Stomach smooth muscle (tissue), 2 donors: ENCODE data around the gene SOBP.

ENCODE experiments used
- H3K27ac ChIP-seq: one replicate; pipeline ENCODE4 v1.7.0; 2013; ENCODE audit warnings: mild to moderate bottlenecking, low read length, inconsistent platforms
- H3K27me3 ChIP-seq, 2 donors: one replicate each; pipeline ENCODE4 v1.7.0; 2013; ENCODE audit warnings: low read length in 2 of 2; ENCODE audit not compliant: insufficient read depth in 2 of 2, control insufficient read depth in 1 of 2
- H3K36me3 ChIP-seq, 2 donors: one replicate each; pipeline ENCODE4 v1.7.0; 2013; ENCODE audit warnings: low read length in 2 of 2; ENCODE audit not compliant: control insufficient read depth in 2 of 2, insufficient read depth in 2 of 2
- H3K4me1 ChIP-seq: one replicate; pipeline ENCODE4 v1.7.0; 2013; ENCODE audit warnings: low read length; ENCODE audit not compliant: control insufficient read depth, insufficient read depth
- H3K4me3 ChIP-seq, 2 donors: one replicate each; pipeline ENCODE4 v1.7.0; 2013; ENCODE audit warnings: low read length in 2 of 2
- H3K9ac ChIP-seq, 2 donors: one replicate each; pipeline ENCODE4 v1.7.0; 2013; ENCODE audit warnings: low read length in 2 of 2, mild to moderate bottlenecking in 1 of 2
- H3K9me3 ChIP-seq, 2 donors: one replicate each; pipeline ENCODE4 v1.7.0; 2013; ENCODE audit warnings: low read length in 2 of 2; ENCODE audit not compliant: control insufficient read depth in 2 of 2
- donor health status: healthy.
- donor health status: Pancreatic carcinoma.

The SOBP gene

GRCh38 chr6:107617341-107617932 is 127.5 kb downstream of the SOBP start:
- Histone ChIP-seq H3K27ac (no peak overlapping the region), H3K9me3 (no peaks in the 10 kb centered on the region), H3K9ac (no peak overlapping the region), H3K4me3 (no peak overlapping the region), H3K27me3 (no peaks in the 10 kb centered on the region), H3K4me1 (no peaks in the 10 kb centered on the region), H3K36me3 (no peaks in the 10 kb centered on the region)

DNA sequence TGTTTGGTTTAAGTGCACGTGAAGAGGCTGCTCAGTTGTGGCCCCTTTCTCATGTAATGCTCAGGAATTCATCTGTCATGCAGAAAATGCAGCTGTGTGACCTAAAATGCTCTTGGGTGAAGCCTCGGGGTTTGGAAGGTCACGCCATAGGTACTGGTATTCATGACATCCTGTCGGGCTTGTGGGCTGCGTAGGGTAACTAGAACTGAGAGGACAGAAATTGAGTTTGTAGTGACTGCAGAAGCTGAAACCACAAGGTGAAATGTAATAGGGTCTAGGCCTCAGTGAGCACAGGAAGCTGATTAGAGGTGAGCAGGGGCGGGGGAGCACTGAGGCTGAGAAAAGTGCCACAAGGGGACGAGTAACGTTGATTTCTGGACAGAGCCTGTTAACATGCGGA is 128.8 kb downstream of the SOBP start:
- Histone ChIP-seq H3K4me1 (no peaks in the 10 kb centered on the region), H3K4me3 (no peak overlapping the region), H3K9me3 (no peaks in the 10 kb centered on the region), H3K9ac (no peak overlapping the region), H3K27ac (no peak overlapping the region), H3K27me3 (no peaks in the 10 kb centered on the region), H3K36me3 (no peaks in the 10 kb centered on the region)

DNA sequence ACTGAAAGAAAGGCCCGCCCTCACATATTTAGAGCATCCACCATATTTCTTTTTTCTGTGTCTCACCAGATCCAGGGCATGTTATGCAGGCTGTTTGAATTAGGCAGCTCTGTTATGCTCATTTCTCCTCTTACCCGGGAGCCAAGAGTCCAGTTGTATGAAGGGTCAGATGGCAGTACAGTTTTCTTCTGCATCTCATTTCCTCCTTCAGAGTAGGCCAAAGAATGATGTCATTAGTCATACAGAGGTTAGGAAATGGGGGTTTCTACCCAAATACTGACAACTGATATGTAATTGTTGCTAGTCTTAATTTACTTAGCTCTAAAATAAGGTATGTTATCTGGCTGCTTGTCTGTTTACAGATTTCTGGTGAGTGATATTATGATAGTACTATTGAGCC is 130.8 kb downstream of the SOBP start:
- Histone ChIP-seq H3K36me3 (no peaks in the 10 kb centered on the region), H3K9ac (no peak overlapping the region), H3K27ac (no peak overlapping the region), H3K9me3 (no peaks in the 10 kb centered on the region), H3K4me3 (no peak overlapping the region), H3K4me1 (no peaks in the 10 kb centered on the region), H3K27me3 (no peaks in the 10 kb centered on the region)

DNA sequence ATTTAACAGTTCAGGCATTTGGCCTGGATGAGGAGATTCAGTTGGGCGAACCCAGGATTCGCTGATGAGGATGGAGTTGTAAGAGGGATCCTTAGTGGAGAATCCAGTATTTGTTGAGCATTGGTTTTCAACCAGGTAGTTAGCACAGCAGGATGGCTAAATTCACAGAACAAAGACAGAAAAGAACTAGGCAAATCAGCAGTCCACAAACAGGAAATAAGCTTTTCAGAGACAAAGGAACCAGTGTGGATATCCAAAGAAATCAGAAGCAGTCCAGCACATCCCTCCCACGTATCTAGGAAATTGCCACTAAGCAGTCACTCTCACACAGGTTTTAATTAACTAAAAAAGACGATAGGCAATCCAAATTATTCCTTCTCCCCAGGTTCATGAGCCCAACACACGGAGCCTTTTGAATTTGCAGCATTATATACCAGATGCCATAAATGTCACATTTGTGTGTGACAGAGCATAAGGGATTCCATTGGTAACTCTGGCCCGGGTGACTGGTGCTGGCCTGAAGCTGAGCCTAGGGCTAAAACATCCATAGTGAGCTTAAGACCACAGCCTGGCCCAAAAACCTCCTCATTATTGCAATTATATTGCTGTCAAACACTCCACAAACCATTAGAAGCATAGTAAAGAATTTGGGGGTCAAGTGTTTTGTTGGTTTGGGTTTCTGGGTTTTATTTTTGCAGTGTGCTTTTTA is 131.5 kb downstream of the SOBP start:
- H3K36me3 ChIP-seq = no peaks in the 10 kb centered on the region
- no peak overlapping the region for H3K4me3 ChIP-seq
- H3K4me1 ChIP-seq = no peaks in the 10 kb centered on the region
- no peaks in the 10 kb centered on the region for H3K9me3 ChIP-seq
- H3K27ac ChIP-seq = no peak overlapping the region
- no peaks in the 10 kb centered on the region for H3K27me3 ChIP-seq
- H3K9ac ChIP-seq = no peak overlapping the region

DNA sequence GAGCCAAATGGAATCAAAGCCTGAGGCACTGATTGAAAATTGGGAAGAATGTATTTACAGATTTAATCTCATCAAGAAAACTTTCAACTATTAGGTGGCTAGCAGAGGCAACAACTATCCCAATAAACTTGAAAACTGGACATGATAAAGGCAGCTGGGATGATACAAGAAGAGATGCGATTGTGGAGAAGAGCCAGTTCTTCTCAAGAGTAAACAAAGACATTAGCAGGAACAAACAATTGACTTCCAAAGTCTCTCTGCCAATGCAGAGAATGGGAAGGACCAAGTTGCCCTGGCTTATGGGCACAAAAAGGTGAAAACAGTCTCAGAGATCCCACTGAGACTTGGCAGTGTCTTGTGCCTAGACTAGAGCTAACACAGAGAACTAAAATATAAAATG is 132.4 kb downstream of the SOBP start:
- Histone ChIP-seq H3K27me3 (no peaks in the 10 kb centered on the region), H3K4me3 (no peak overlapping the region), H3K4me1 (no peaks in the 10 kb centered on the region), H3K9me3 (no peaks in the 10 kb centered on the region), H3K9ac (no peak overlapping the region), H3K27ac (no peak overlapping the region), H3K36me3 (no peaks in the 10 kb centered on the region)

GRCh38 chr6:107624050-107624449 is 134.1 kb downstream of the SOBP start:
- H3K4me1 ChIP-seq = peaks cover 7% of the 10 kb centered on the region
- no peak overlapping the region for H3K9ac ChIP-seq

DNA sequence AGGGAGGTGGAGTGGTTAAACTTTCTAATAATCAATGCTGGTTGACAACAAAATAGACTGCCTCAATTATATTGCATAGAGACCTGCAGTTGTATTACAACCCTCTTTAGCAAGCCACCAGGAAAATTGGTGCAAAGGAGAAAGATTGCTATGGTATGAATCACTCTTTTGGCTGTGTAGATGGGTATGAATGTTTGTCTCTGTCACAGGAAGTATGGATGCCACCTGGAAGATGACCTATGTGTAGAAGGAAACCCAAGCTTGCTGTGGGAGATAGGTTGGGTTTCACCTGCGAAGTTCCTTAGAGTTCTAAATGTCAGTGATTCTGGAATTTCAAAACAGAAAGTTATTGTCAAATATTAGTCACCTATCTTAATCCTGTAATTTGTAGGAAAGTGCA is 134.6 kb downstream of the SOBP start:
- Histone ChIP-seq H3K27me3 (no peaks in the 10 kb centered on the region), H3K27ac (no peak overlapping the region), H3K9me3 (no peaks in the 10 kb centered on the region), H3K4me3 (no peak overlapping the region), H3K9ac (no peak overlapping the region), H3K4me1 (peaks cover 11% of the 10 kb centered on the region), H3K36me3 (no peaks in the 10 kb centered on the region)

More at GRCh38 chr6:107624050-107624449, 134.1 kb downstream of the SOBP start:
- Histone ChIP-seq H3K36me3 (no peaks in the 10 kb centered on the region), H3K9me3 (no peaks in the 10 kb centered on the region), H3K4me3 (no peak overlapping the region), H3K27me3 (no peaks in the 10 kb centered on the region), H3K27ac (no peak overlapping the region)

DNA sequence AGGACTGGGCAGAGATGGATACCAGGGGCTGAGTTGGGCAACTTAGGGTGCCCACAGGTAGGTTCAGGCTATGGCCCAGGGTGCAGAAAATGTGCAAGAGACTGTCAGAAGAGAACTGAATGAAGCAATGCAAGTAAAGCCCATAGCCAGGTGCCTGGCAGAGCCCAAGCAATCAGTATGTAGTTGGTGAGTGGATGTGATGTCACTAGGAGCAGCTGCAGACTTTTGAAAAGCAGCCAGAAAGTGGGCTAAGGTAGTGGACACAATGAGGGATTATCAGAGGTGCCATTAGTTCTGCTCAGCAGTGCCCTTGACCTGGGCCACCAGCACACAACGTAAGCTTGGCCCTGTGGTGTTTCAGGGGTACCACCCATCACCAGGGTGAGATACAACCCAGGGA is 135.3 kb downstream of the SOBP start:
- no peaks in the 10 kb centered on the region for H3K27me3 ChIP-seq
- H3K36me3 ChIP-seq = no peaks in the 10 kb centered on the region
- no peaks in the 10 kb centered on the region for H3K9me3 ChIP-seq
- no peak overlapping the region for H3K27ac ChIP-seq
- H3K4me1 ChIP-seq = peaks cover 12% of the 10 kb centered on the region
- H3K9ac ChIP-seq = no peak overlapping the region
- H3K4me3 ChIP-seq = no peak overlapping the region

DNA sequence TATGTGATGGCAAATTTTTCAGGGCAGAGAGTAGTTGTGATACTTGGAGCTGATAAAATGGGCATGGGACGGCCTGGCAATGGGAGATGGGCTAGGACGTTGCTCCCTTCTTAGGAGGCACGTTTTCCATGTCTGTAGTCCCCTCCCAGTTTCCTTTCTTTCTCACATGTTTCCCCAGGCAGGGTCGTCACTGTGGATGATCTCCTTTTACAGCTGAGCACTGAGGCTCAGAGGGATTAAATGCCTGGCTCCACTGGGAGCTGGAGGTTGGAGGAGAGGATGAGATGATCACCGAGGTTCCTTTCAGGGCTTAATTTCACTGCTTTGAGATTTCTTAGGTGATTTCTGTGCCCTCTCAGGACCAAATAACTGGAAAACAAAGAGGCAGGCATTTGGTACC is 136.7 kb downstream of the SOBP start:
- H3K4me3 ChIP-seq = no peak overlapping the region
- H3K27me3 ChIP-seq = no peaks in the 10 kb centered on the region
- H3K27ac ChIP-seq = no peak overlapping the region
- H3K9me3 ChIP-seq = no peaks in the 10 kb centered on the region
- H3K36me3 ChIP-seq = no peaks in the 10 kb centered on the region
- H3K4me1 ChIP-seq = peaks cover 12% of the 10 kb centered on the region
- H3K9ac ChIP-seq = no peak overlapping the region

DNA sequence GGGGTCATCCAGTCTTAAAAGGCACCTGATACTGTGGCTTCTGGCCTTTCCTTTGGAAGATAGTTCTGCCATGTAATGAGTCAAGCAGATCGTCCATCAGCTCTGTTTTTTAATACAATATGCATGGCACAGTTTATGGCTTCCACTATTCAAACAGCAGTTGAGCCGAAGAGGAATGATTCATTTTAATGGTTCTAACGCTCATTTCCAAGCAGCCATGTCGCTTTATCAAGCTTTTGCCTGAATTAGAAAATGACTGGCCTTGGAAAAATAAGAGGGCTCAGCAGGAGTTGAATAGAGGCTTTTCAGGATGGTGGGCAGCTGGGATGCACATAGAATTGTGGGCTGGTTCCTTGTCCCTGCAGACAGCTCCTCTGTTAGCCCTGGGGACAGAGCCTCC is 138.1 kb downstream of the SOBP start:
- H3K27me3 ChIP-seq = no peaks in the 10 kb centered on the region
- H3K4me1 ChIP-seq = peaks cover 12% of the 10 kb centered on the region
- no peaks in the 10 kb centered on the region for H3K36me3 ChIP-seq
- no peak overlapping the region for H3K4me3 ChIP-seq
- no peak overlapping the region for H3K9ac ChIP-seq
- H3K27ac ChIP-seq = no peak overlapping the region
- H3K9me3 ChIP-seq = no peaks in the 10 kb centered on the region

- no peaks in the 10 kb centered on the region for H3K36me3 ChIP-seq
- no peak overlapping the region for H3K27ac ChIP-seq
- H3K4me3 ChIP-seq = no peak overlapping the region
- no peak overlapping the region for H3K9ac ChIP-seq
- no peaks in the 10 kb centered on the region for H3K9me3 ChIP-seq
- peaks cover 12% of the 10 kb centered on the region for H3K4me1 ChIP-seq
- peaks cover 0 to 3% of the 10 kb centered on the region in 2 donors for H3K27me3 ChIP-seq
Observed at GRCh38 chr6:107628878-107629277, 139.0 kb downstream of the SOBP start.
